Left colon (tissue), 2 donors: ENCODE results near the gene AFDN. TPM values are rescaled to one million over a fixed set of nuclear protein-coding genes. Genes with fewer than 3 reads are reported as not detected.
"Not testable (repeated sequence)": the region's sequence is repeated elsewhere in the genome, so short reads cannot be mapped to it uniquely, and the experiment has no call there.

Source experiments
- ATAC-seq: fragments of 200-7000 bp; cut with Tn5 transposase; one replicate; pipeline ENCODE4 v1.9.1; 2020; ENCODE audit warnings: mild to moderate bottlenecking, moderate library complexity
- DNase-seq, 2 donors: peaks; one replicate each; pipeline ENCODE4 v3.0.0-alpha.2; 2020
- intact Hi-C, 2 donors: fragments of 100-400 bp; cut with DNase I in 1 of 2; cut with micrococcal nuclease in 1 of 2; formaldehyde crosslinking; loops; one replicate each; pipeline versions ENCODE4 v1.11.2 to v1.14.0; 2022; cut with DNase I, micrococcal nuclease
- total RNA-seq, 2 donors: library from RNA; stranded (reverse); fragmentation: NEBNext Ultra II Directional; extraction: Animal tissue kit (Norgen Biotek cat#: 25700); gene quantifications; one replicate each; pipeline ENCODE4 v1.2.1, GENCODE V29; 2021
- donor health status: DM: no; HTN: no; CAD: no.
- donor health status: DM: yes; HTN: yes; CAD: no.

AFDN gene
- total RNA-seq, 2 donors from 2014 or later = 194 to 228 TPM

GRCh38 chr6:167960579-167960978 lies 133.9 kb downstream of the AFDN start:
- intact Hi-C loops = no loop called here
- ATAC-seq (no peak), DNase-seq (no peak)

DNA sequence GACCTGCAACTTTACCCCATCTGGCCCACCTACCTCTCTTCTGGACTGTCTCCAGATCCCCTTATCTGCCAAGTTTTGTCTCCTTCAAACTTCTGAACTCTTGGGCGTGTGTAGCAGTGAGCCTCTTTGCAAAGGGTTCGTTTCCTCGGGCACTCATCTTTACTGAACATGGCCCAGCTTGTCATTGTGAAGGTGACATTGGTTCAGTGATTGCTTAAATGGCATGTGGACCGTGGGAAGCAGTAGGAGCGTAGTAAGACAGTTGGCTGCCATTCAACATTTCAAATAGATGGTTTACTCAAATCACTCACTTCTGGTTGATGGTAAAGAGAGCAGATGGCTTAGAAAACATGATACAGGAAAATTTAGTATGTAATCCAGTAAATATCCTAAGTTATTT lies 136.0 kb downstream of the AFDN start:
- intact Hi-C loops = no loop called here
- ATAC-seq (no peak), DNase-seq (no peak)

DNA sequence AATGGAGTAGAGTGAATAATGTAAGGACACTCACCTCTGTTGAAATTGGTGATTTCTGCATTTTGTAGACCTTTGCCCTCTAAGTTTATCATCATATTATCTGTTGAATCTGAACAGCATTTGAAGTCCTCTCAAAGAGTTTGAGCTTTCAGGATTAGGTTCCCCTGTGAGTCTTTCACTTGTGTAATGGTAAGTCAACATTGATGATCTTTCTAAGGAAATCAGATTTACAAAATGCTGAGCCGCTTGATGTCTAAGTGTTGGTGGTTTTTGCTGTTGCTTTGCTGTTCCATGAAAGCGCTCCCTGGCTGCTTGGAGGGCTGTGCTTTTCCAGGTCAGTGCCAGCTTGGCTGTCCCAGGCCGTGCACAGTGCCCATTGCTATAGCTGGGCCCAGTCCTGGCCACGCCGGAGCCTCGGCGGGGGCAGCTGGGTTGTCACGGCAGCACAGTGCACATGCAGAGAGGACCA lies 136.9 kb downstream of the AFDN start:
- ATAC-seq (no peak), DNase-seq (no peak)
- intact Hi-C loops = no loop called here

GRCh38 chr6:167965592-167966539 lies 139.2 kb downstream of the AFDN start:
- peak; percentile 51 to 56 for DNase-seq
- intact Hi-C loops = no loop called here
- ATAC-seq = peak; percentile 69

DNA sequence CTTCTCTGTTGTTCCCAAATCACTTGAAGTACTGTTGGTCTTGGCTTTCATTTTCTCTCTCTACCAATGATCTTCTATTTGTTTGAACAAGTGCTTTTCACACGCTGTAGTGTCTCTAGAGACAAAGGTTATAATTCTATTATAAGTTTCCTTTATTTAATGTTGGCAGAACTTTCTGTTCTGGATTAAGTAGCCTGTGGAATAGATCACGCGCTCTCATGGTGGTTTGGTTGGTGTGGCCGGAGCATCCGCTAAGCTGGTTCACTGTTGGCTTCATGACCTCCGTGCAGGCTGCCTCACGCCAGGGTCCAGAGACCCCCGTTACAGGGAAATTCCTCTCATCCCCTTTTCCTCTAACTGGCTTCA lies 139.8 kb downstream of the AFDN start:
- intact Hi-C loops = no loop called here
- DNase-seq (no peak), ATAC-seq (no peak)

- ATAC-seq = no peak
- DNase-seq = peak; percentile 36 to 57
- intact Hi-C loops = no loop called here
Observed at GRCh38 chr6:167968091-167968490, 141.4 kb downstream of the AFDN start.

GRCh38 chr6:167970230-167970629 lies 143.5 kb downstream of the AFDN start:
- no peak for DNase-seq
- no peak for ATAC-seq
- intact Hi-C loops = no loop called here

- intact Hi-C loops = no loop called here
- DNase-seq = no peak
- ATAC-seq = no peak
Observed at GRCh38 chr6:167972193-167972592, 145.5 kb downstream of the AFDN start.

- DNase-seq (no peak), ATAC-seq (peak; percentile 10)
- intact Hi-C loops = no loop called here
Observed at GRCh38 chr6:167973148-167973885, 146.6 kb downstream of the AFDN start.

GRCh38 chr6:167974640-167975344 lies 148.1 kb downstream of the AFDN start:
- ATAC-seq = peak; percentile 90

DNA sequence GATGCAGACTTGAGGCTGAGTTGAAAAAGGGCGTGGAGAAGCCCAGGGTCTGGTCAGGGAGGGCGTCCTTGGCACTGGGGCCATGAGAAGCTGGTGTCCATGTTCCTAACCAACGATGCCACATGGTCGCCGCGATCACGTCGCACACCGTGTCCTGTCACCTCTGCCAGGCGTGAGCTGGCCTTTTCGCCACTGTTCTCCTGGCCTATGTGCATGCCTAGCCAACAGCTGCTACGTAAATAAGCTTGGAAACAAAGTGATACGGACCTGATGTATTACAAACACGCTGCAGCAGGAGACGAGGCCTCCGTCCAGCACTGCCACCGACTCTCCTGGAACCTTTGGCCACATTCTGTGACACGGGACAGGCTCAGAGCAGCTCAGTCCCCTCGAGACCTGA lies 148.7 kb downstream of the AFDN start:
- intact Hi-C loops = no loop called here
- DNase-seq (no peak), ATAC-seq (peak; percentile 3)

More at GRCh38 chr6:167974640-167975344, 148.1 kb downstream of the AFDN start:
- intact Hi-C loops = no loop called here
- DNase-seq = peak; percentile 63 to 68

DNA sequence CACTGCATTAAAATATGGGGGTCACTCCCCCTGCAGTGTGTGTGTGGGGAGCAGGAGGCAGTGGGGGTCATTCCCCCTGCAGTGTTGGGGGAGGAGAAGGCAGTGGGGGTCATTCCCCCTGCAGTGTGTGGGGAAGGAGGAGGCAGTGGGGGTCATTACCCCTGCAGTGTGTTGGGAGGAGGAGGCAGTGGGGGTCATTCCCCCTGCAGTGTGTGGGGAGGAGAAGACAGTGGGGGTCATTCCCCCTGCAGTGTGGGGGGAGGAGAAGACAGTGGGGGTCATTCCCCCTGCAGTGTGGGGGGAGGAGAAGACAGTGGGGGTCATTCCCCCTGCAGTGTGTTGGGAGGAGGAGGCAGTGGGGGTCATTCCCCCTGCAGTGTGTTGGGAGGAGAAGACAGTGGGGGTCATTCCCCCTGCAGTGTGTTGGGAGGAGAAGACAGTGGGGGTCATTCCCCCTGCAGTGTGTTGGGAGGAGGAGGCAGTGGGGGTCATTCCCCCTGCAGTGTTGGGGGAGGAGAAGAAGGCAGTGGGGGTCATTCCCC lies 149.5 kb downstream of the AFDN start:
- DNase-seq, intact Hi-C loops, ATAC-seq: not testable (repeated sequence)

- intact Hi-C loops = no loop called here
- DNase-seq (no peak), ATAC-seq (no peak)
Observed at GRCh38 chr6:167976708-167977107, 150.0 kb downstream of the AFDN start.

DNA sequence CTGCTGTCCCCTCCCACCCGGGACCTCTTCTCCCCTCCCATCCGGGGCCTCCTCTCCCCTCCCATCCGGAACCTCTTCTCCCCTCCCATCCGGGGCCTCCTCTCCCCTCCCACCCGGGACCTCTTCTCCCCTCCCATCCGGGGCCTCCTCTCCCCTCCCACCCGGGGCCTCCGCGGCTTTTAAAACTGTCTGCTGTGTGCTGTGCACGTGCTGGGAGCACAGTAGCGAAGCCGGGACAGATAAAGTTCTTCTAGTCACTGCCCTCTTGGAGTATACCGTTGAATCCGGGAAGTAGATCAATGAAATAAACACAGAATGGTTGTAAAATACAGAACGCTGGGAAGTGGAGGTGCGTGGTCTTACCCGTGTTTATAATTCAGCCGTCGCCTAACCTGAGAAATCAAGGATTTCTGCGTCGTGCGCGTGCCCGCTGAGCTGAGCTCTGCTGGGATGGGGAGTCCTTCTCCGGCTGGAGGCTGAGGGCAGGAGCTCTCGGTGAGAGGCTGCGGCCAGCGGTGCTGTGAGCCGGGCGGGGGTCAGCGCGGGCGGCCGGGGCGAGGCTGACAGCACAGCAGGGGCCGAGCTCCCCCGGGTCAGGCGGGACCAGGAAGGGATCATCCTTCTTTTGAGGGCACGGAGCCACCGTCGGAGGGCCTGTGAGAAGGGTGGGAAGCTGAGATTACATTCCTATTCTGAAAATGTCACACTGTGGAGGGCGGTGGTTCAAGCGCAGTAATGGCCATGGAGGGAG lies 151.2 kb downstream of the AFDN start:
- intact Hi-C loops = no loop called here

GRCh38 chr6:167978607-167979006 lies 151.9 kb downstream of the AFDN start:
- ATAC-seq (no peak), DNase-seq (no peak)
- intact Hi-C loops = no loop called here

More for the DNA sequence above, 151.2 kb downstream of the AFDN start:
- DNase-seq (no peak), ATAC-seq (no peak)

GRCh38 chr6:167979436-167980139 lies 152.9 kb downstream of the AFDN start:
- intact Hi-C loops = no loop called here
- ATAC-seq (no peak), DNase-seq (no peak)

- intact Hi-C loops = no loop called here
- DNase-seq = no peak
- no peak for ATAC-seq
Observed at GRCh38 chr6:167980911-167981580, 154.3 kb downstream of the AFDN start.
